Anterior cingulate cortex (tissue), 58 donors: ENCODE data around the gene HAUS7.

ENCODE experiments used
- DNase-seq, 58 donors: peaks; one replicate each; lab custom pipeline; 2025; lab: John Stamatoyannopoulos, UW

The HAUS7 gene

DNA sequence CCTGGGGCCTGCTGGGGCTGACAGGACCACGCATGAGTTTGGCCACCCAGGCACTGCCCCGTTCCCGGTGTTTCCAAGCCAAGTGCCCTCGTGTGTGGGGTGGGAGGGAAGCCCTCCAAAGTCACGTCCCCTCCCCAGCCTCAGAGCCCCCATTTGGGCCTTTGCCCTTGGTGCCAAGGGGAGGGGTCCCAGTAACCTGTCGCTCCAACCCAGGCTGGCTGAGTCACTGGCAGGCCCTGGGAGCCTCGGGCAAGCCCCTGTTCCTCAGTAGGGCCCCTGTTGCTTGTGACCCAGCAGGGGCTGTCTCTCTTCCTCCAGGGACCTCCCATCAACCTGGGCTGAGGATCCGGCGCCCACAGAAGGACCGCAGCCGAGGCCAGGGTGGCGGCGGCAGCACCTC lies 10.7 kb upstream of the HAUS7 start:
- DNase-seq: no peak

- peak in 16 of 58 donors; percentile 3 to 37 (median 12) for DNase-seq
Observed at GRCh38 chrX:153478746-153479145, 8.4 kb upstream of the HAUS7 start.

GRCh38 chrX:153477901-153478300 lies 7.5 kb upstream of the HAUS7 start:
- no peak for DNase-seq

DNA sequence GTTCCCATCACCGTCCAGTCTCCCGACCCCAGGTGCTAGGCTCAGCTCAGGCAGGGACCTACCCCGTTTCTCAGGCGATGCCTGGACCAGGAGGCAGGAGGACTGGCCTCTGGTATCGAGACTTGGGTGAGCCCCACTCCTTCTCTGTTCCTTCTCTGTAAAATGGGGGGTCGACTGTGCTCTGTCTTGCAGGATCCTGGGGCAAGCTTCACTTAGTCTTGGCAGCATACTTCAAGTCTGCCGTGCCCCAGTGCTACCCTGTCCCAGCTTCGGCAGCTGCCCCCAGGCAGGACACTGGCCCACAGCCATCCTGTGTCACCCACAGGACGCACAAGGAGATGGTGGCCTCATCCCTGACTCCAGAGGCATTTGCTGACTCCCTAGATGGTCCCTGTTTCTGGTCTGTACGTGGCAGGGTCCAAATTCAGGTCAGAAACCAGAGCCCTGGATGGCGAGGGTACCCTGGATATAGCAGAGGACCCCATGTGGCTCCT lies 7.0 kb upstream of the HAUS7 start:
- no peak for DNase-seq

GRCh38 chrX:153476666-153477363 lies 6.4 kb upstream of the HAUS7 start:
- DNase-seq: peak in 2 of 58 donors; percentile 11 to 22

DNA sequence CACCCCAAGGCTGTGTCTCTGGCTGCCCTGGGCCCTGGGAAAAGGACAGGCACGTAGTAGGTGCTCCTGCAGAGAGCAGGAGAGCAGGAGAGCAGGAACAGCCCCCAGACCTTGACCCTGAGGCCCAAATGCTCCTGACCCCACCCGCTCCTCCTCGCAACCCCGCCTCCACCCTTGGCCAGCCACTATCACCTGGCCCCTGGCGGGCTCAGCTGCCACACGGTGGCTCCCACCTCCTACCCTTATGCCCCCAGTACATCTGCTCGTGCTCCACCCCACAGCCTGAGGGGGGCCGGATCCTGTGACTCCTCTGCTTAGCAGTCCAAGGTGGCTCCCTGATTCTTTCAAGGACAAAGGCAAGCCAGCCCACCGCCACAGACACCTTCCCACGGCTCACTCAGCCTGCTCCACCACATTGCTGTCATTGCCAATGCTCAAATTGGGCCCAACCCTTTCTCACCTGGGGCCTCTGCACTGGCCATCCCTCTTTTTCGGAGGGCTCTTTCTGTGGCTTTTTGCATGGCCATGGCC lies 5.4 kb upstream of the HAUS7 start:
- no peak for DNase-seq

DNA sequence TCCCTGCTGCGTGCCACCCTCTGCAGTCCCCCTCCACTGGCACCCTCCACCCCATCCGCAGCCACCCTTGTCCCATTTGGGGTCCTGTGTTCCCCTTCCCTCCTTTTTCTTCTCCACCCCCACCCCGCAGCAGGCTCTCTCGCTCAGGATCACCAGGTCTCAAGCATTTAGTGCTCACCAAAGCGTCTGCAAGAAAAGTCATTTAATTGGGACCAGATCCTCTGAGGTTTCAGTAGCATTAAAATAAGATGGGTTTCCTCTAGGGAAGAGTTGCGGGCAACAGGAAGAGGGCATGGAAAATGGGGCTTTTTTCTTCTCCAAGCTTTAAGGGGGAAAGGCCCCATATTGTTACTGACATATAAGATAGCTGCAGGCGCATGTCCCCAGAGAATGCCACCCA lies 4.9 kb upstream of the HAUS7 start:
- DNase-seq: no peak

GRCh38 chrX:153474718-153475117 lies 4.3 kb upstream of the HAUS7 start:
- DNase-seq: peak in 34 of 58 donors; percentile 3 to 62 (median 28)

GRCh38 chrX:153474266-153474665 lies 3.9 kb upstream of the HAUS7 start:
- DNase-seq: no peak

GRCh38 chrX:153473126-153473525 lies 2.8 kb upstream of the HAUS7 start:
- no peak for DNase-seq

- no peak for DNase-seq
Observed at GRCh38 chrX:153471663-153472280, 1.4 kb upstream of the HAUS7 start.

GRCh38 chrX:153469811-153470410 lies 465 bp downstream of the HAUS7 start:
- peak in 5 of 58 donors; percentile 52 to 69 (median 56) for DNase-seq

DNA sequence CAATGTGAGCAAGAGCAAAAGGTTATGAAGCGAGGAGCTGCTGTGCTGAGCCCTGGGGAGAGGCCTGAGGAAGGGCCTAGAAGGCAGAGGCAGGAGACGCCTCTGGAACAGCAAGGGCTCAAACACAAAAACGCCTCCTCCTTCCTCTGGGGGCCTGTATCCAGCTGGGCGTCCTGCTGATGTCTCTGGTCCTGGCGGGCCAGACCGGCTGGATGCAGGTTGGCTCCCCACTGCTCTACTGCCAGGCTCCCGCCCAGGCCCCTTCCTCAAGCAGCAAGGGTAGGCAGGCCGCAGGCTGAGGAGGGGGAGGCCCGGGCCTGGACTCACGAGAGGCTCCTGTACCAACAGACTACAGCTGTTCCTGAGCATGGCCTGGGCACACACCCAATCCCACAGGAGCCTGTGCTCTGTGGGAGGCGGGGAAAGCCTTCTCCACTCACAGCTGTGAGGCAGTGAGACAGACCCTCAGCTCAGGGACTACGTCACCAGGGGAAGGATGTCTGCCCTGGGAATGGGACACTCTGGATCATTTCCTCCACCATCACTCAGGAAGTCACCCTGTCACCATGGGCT lies 2.3 kb downstream of the HAUS7 start:
- DNase-seq: no peak

DNA sequence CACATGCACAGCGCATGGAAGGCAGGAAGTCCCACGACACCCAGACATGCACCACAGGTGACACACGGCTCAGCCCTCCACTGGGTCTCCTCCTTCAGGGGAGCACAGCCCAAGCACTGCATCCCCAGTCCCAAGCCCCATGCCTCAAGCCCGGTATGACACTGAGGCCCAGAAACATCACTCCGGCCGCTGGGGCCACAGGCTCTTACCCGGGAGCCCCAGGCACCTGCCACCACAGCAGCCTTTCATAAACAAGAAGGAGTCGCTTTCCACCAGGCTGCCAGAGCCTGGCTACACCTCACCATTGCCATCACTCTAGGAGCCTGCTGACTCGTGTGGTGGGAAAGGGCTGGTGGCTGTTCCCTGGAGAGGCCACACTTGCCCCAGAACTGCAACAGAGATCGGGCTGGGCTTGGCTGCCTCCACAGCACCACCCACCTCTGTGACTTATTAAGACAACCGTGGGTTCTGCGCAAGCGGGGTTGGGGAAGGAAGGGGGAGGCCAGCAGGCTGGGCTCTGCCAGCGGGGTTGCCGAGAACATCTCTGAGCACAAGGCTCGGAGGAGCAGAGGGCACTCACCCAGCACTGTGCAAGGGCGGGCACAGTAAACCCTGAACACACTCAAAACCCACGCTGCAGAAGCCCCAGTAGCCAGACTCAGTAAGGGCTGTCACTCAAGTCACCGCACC lies 4.5 kb downstream of the HAUS7 start:
- DNase-seq: peak in 4 of 58 donors; percentile 1 to 12 (median 3)

DNA sequence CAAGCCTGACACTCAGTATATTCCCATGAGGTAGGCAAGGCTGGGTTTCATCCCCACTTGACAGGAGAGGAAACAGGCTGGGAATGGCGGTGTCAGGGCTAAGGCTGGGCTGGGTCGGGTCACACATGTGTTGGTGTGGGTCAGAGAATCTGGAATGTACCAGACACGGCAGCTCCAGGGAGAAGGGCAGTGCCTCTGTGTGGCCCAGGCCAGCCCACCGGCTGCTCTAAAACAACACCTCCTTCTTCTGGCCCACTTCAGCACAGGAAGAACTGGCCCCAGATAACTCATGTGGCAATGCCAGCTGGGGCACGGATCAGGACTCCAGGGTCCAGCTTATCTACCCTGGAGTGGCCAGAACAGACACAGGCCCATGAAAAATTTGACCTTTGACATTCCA lies 6.3 kb downstream of the HAUS7 start:
- no peak for DNase-seq

GRCh38 chrX:153463556-153463955 lies 6.8 kb downstream of the HAUS7 start:
- no peak for DNase-seq

- DNase-seq: no peak
Observed at GRCh38 chrX:153463031-153463430, 7.3 kb downstream of the HAUS7 start.

DNA sequence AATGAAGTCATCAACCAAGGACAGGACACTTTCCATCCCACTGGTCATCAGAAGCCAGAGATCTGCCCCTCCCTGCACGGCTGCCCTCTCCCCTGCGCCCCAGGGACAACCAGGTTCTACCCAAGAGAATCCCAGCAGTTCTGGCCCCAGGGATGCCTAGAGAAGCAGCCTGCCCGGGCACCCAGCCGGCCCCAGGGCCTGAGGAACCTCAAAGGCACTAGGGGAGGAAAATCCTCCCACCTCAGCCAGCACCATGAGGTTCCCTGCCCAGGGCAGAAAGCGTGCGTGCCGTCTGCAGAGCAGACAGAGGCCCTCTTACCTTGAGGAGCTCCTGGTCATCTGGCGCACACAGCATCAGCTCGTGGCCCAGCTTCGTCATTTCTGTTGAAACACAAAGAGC lies 8.1 kb downstream of the HAUS7 start:
- DNase-seq: no peak

DNA sequence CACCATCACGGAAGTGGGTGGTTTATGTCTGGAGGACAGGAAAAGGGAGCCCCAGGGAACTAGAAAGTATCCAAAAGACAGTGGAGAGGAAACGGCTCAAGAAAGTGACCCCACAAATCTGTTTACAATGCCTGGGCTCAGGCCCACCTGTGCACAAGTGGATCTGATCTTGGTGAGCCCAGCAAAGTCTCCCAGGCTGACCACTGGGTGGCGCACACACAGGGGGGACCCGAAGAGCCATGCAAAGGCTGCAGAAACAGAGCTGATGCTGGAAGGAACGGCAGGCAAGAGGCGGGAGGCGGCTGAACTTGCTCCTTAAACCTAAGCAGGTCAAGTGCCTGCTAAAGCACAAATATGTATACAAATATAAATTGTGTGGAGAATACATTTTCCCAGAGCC lies 9.6 kb downstream of the HAUS7 start:
- peak in 24 of 58 donors; percentile 1 to 39 (median 14) for DNase-seq

GRCh38 chrX:153459986-153460385 lies 10.4 kb downstream of the HAUS7 start:
- no peak for DNase-seq
